Myocyte (in vitro differentiated cells): ENCODE data around the gene MSI2. TPM values are rescaled to one million over a fixed set of nuclear protein-coding genes. Genes with fewer than 3 reads are reported as not detected.
"Not testable (repeated sequence)": the region's sequence is repeated elsewhere in the genome, so short reads cannot be mapped to it uniquely, and the experiment has no call there.

Experiments
- DNase-seq: peaks from one replicate; pipeline ENCODE4 v3.0.0-alpha.2; 2012; ENCODE audit warnings: low read depth
- total RNA-seq: library from RNA; depleted of rRNA; stranded (reverse); fragments of >200 nt; gene quantifications from 2 replicates; pipeline ENCODE4 v1.2.3, GENCODE V29; 2014

Gene MSI2
- total RNA-seq, 1 donor from 2014 or later, result 115 TPM

GRCh38 chr17:57494443-57494842 lies 238.1 kb downstream of the MSI2 start:
- no peak for DNase-seq

- no peak for DNase-seq
Measured at GRCh38 chr17:57495771-57496170, 239.4 kb downstream of the MSI2 start.

GRCh38 chr17:57496382-57496781 lies 240.1 kb downstream of the MSI2 start:
- no peak for DNase-seq

GRCh38 chr17:57498443-57498842 lies 242.1 kb downstream of the MSI2 start:
- DNase-seq, result no peak

GRCh38 chr17:57499221-57499620 lies 242.9 kb downstream of the MSI2 start:
- not testable (repeated sequence) for DNase-seq

- DNase-seq, result peak; percentile 75
Measured at GRCh38 chr17:57499648-57500049, 243.3 kb downstream of the MSI2 start.

GRCh38 chr17:57501016-57501415 lies 244.7 kb downstream of the MSI2 start:
- DNase-seq, result no peak

GRCh38 chr17:57502022-57502421 lies 245.7 kb downstream of the MSI2 start:
- no peak for DNase-seq

- DNase-seq, result no peak
Measured at GRCh38 chr17:57502811-57503241, 246.5 kb downstream of the MSI2 start.

GRCh38 chr17:57504208-57504607 lies 247.9 kb downstream of the MSI2 start:
- no peak for DNase-seq

- no peak for DNase-seq
Measured at GRCh38 chr17:57505841-57506773, 249.8 kb downstream of the MSI2 start.

- DNase-seq, result no peak
Measured at GRCh38 chr17:57506774-57507127, 250.4 kb downstream of the MSI2 start.

GRCh38 chr17:57507828-57508227 lies 251.5 kb downstream of the MSI2 start:
- DNase-seq, result no peak

- DNase-seq, result no peak
Measured at GRCh38 chr17:57508671-57509070, 252.3 kb downstream of the MSI2 start.

- DNase-seq, result peak; percentile 50
Measured at GRCh38 chr17:57511475-57512123, 255.3 kb downstream of the MSI2 start.

- no peak for DNase-seq
Measured at GRCh38 chr17:57512258-57512657, 255.9 kb downstream of the MSI2 start.

- no peak for DNase-seq
Measured at GRCh38 chr17:57512691-57513090, 256.4 kb downstream of the MSI2 start.

GRCh38 chr17:57513569-57513968 lies 257.2 kb downstream of the MSI2 start:
- DNase-seq, result no peak

- peak; percentile 49 for DNase-seq
Measured at GRCh38 chr17:57514614-57515013, 258.3 kb downstream of the MSI2 start.

GRCh38 chr17:57515662-57516211 lies 259.4 kb downstream of the MSI2 start:
- DNase-seq, result no peak

- DNase-seq, result no peak
Measured at GRCh38 chr17:57516290-57517230, 260.2 kb downstream of the MSI2 start.
